HK-2 (cell line): Measurements from ENCODE around the gene ADD1.
"Not testable (repeated sequence)": the region's sequence is repeated elsewhere in the genome, so short reads cannot be mapped to it uniquely, and the experiment has no call there.

Source experiments
- DNase-seq: peaks from one replicate; pipeline ENCODE4 v3.0.0-alpha.2; 2018; ENCODE audit not compliant: unreplicated experiment

ADD1 gene

GRCh38 chr4:2918714-2919113 is 75.1 kb downstream of the ADD1 start:
- DNase-seq = not testable (repeated sequence)

- DNase-seq = not testable (repeated sequence)
Observed at GRCh38 chr4:2922453-2923101, 78.9 kb downstream of the ADD1 start.

- DNase-seq = no peak
Observed at GRCh38 chr4:2923141-2923551, 79.5 kb downstream of the ADD1 start.

GRCh38 chr4:2923668-2924173 is 80.1 kb downstream of the ADD1 start:
- DNase-seq = no peak

- DNase-seq = no peak
Observed at GRCh38 chr4:2924286-2924685, 80.6 kb downstream of the ADD1 start.

GRCh38 chr4:2924765-2925301 is 81.2 kb downstream of the ADD1 start:
- DNase-seq = no peak

- DNase-seq = no peak
Observed at GRCh38 chr4:2925496-2925895, 81.9 kb downstream of the ADD1 start.

- no peak for DNase-seq
Observed at GRCh38 chr4:2925931-2926860, 82.6 kb downstream of the ADD1 start.

GRCh38 chr4:2927016-2927695 is 83.5 kb downstream of the ADD1 start:
- DNase-seq = no peak

GRCh38 chr4:2927696-2928075 is 84.0 kb downstream of the ADD1 start:
- DNase-seq = no peak

GRCh38 chr4:2928242-2929176 is 84.9 kb downstream of the ADD1 start:
- DNase-seq = no peak

- no peak for DNase-seq
Observed at GRCh38 chr4:2929469-2929868, 85.8 kb downstream of the ADD1 start.

- no peak for DNase-seq
Observed at GRCh38 chr4:2930135-2930757, 86.6 kb downstream of the ADD1 start.

GRCh38 chr4:2930758-2931511 is 87.3 kb downstream of the ADD1 start:
- no peak for DNase-seq

GRCh38 chr4:2931512-2932301 is 88.1 kb downstream of the ADD1 start:
- no peak for DNase-seq

- DNase-seq = no peak
Observed at GRCh38 chr4:2932321-2932950, 88.8 kb downstream of the ADD1 start.

GRCh38 chr4:2932951-2933565 is 89.4 kb downstream of the ADD1 start:
- DNase-seq = no peak

GRCh38 chr4:2933566-2934076 is 90.0 kb downstream of the ADD1 start:
- DNase-seq = no peak
